Measurements from ENCODE around the gene NTF4.

Gene NTF4

GRCh38 chr19:49020931-49021895 is 43.4 kb downstream of the NTF4 start:
- peak; percentile 34 for DNase-seq (ENCODE audit: low spot score)

DNA sequence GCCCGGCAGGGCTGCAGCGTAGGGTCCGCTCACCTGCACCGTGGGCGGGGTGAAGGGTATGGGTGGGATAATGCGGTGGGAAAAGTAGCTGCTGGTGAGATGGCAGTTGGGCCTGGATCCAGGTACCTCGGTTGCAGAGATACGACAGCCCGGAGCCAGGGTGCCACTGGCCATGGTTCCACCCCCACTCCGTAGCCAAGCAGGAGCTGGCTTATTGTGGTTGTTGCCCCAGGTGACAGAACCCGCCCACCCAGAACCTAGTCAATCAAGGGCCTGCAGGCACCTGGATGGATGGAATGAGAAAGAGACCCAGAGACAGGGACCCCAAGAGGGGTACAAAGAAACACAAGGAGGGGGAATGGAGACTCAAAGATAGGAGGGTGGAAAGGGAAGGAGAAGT is 44.3 kb downstream of the NTF4 start:
- DNase-seq (ENCODE audit: low spot score) = peak; percentile 22

GRCh38 chr19:49019242-49019932 is 45.2 kb downstream of the NTF4 start:
- DNase-seq (ENCODE audit: low spot score) = peak; percentile 75

DNA sequence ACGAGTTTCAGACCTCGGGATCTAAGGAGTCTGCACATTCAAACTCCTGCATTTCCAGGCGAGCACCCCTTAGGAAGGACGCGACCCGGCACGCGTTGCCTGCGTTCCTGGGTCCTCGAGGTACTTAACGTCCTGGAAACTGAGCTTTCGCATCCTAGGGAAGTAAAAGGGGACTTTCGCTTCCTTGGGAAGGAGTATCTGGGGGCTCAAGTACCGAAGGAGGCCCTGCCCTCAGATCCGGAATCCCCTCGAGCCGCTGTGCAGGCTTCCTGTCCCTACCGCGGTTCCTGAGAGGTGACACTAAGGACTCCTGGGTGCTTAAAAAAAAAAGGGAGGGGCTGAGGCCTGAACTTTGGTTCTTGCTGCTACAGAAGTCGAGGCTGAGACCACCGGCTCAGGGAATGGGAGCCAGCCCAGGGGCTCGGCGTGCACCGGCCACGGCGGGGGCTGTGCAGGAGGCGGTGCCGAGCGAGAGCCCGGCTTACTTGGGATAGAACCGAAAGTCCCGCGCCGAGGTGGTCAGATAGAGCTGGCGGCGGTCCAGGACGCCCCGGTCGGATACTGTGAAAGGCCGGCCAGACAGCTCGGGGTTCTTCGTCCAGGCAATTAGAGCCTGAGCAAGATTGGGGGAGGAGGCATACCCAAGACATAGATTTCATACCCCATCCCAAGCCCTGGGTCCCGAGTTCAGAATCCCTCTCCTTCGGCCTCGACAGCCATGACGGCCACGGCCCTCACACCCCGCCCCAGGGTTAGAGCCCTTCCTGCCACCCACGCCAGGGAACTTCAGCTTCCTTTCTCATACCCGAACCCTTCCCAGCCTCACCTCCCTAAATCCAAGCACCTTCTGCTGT is 46.0 kb downstream of the NTF4 start:
- DNase-seq (ENCODE audit: low spot score) = peak; percentile 33

DNA sequence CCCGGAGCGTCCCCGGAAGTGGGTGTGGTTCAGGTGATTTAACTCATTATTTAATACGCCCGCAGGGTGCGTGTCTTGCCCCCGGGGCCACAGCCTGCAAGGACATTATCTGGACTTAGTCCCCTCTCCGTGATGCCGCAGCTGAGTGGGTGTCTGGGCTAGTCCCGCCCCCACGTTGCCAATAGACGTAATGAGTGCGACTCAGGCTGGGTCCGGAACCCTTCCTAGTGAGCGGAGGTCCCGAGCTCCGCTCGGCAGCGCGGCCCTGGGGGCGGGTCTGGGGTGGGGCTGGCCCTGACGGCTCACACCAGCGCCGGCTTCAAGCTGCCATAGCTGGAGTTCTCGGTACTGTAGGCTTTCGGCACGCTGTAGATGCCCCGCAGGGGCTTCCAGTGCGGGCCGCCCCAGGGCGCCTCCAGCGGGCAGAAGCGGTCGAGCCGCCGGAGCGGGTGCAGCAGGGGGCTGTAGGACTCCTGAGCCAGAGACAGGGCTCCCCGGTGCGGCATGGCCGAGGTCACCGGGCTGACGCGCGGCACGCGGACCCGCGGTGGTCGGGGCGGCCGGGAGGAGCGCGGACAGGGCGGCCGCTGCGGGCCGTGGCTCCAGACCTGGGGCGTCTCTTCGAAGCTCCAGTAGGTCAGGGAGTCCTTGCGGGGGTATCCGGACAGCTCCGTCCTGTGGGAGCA is 46.8 kb downstream of the NTF4 start:
- peak; percentile 89 for DNase-seq (ENCODE audit: low spot score)

DNA sequence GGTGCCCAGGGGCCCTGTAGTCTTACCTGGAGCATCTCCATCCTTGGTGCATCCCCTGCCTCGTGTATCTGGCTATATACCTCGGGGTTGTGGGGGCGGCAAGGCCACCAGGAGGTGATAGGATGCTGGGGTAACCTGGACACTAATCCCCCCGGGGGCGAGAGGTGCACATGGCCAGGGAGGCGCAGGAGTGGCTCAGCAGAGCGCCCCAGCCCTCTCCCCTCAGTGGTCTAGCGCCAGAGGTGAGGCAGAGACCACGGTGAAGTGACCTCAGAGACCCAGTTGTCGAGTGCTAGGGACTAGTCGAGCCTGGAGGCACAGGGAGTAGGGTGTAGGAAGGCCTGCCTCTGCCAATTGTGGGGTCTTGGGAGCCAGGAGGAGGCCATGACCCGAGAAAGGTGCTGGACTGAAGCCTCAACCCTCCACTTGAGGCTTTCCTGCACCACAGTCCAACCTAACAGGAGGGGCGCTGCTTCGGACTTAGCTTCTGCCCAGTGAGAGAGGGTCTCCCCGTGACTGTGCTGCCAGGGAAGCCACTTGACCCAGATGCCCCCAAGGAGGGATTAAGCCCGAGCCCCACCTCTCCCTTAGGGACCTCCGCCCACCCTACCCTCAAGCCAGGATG is 47.5 kb downstream of the NTF4 start, which contains the start of gene LHB:
Gene LHB (minus strand): TSS at position 51 of the 625 bp plus-strand sequence. CDS start 10 bp downstream, at position 41.
- peak; percentile 22 for DNase-seq (ENCODE audit: low spot score)

DNA sequence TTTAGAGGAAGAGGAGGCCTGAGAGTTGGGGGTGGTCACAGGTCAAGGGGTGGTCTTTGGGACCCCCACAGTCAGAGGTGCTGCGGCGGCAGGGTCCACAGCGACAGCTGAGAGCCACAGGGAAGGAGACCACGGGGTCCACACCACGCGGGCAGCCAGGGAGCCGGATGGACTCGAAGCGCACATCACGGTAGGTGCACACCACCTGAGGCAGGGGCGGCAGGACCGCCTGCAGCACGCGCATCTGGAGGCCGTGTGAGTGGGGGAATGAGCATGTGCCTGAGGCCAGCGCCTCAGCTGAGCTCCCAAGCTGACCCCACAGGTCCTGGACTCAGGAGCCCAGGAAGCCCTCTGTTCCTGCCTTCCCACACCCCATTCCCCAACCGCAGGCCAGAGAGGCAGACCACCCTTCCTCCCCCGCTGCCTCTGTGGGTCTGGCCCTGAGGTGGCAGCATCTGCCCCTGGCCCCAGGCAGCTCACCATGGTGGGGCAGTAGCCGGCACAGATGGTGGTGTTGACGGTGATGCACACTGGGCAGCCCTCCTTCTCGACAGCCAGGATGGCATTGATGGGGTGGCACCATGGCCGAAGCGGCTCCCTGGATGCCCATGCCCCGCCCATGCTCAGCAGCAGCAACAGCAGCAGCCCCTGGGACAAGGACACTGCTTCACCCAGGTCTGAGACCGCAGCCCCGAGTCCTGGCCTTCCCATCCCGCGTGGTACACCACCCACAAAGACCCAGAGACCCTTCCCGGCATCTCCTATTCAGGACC is 48.4 kb downstream of the NTF4 start:
- no peak for DNase-seq (ENCODE audit: low spot score)

DNA sequence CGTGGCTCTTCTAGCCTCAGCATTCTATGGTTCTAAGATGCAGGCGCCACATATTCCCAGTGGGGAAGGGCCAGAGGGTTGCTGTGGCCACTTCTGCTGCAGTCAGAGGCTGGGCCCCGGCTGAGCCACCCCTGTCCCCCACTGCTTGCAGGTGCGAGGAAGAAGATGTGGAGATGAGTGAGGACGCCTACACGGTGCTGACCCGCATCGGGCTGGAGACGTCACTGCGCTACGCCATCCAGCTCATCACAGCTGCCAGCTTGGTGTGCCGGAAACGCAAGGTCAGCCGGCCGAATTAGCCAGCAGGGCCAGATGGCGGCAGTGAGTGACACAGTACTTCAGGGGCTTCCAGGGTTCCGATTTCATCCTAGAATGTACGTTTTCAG is 49.8 kb downstream of the NTF4 start:
- no peak for DNase-seq (ENCODE audit: low spot score)

GRCh38 chr19:49014123-49014869 is 50.3 kb downstream of the NTF4 start:
- no peak for DNase-seq (ENCODE audit: low spot score)

DNA sequence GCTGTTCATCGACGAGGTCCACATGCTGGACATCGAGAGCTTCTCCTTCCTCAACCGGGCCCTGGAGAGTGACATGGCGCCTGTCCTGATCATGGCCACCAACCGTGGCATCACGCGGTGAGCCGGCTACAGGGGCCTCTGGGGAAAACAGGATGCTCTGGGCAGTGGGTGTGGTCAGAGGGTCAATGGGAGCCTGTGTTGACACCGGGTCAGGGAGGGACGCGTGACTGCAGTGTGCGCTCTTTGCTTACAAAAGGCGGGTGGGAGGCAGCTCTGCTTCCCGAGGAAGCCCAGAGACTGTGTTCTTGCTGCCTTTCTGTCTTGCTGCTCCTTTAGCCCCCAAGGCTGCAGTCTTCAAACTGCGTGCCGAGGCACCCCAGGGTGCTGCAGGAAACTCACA is 53.4 kb downstream of the NTF4 start:
- no peak for DNase-seq (ENCODE audit: low spot score)
